ENCODE results near the gene PPIH. TPM values are rescaled to one million over a fixed set of nuclear protein-coding genes. Genes with fewer than 3 reads are reported as not detected.

Gene PPIH
- total and polyA plus RNA-seq, 4 donors, result 7.9 to 16.3 (median 13.0) TPM

DNA sequence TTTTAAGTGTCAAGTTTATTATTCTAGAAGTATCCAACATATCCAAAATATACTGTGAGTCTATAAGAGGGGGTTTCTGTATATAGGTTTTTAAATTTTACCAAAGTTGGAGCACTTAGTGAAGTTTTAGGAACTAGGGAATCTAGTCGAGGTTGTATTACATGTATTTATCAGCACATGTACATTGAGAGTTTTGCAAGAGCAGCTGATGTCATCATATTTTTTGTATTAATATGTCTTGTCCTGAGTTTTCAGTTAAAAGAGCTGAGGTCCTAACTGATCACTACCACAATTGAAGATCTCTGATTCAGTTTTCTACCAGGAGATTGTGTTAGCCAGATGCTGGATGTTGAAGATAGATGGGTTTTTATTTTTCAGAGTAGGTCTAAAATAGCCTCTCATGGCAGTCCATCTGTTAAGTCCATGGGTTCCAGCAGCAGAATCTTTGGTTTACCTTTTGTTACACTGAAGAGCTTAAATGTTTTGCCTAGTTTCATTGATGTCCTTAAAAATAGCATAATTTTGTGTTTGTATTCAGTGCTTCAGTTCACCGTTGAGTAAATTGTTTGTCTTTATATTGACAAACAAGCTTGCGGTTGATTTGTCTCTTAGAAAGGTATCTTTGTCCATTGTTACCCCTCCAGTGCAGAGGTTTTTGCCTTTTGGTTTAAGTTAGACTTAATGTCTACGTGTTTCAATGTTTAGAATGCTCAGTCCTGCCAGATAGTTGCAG, 40.0 kb downstream of the PPIH start:
- Histone ChIP-seq H3K27me3 (ENCODE audit: control insufficient read depth in 4 of 4, insufficient read depth in 4 of 4, low read length in 3 of 4) (no peaks in the 10 kb centered on the region), H3K4me1 (ENCODE audit: control insufficient read depth in 4 of 4, insufficient read depth in 4 of 4, low read length in 3 of 4) (no peaks in the 10 kb centered on the region), H3K9ac (ENCODE audit: low read depth in 1 of 2, low read length in 2 of 2) (peak overlapping the region in 1 of 2 donors; percentile 34), H3K27ac (ENCODE audit: low read depth in 1 of 2, low read length in 2 of 2) (no peak overlapping the region), H3K4me3 (ENCODE audit: low read depth in 1 of 3, low read length in 3 of 3) (no peak overlapping the region), H3K36me3 (ENCODE audit: control insufficient read depth in 4 of 4, insufficient read depth in 3 of 4, low read depth in 1 of 4, low read length in 3 of 4) (peaks cover 11 to 69% (median 55%) of the 10 kb centered on the region in 4 donors), H3K9me3 (ENCODE audit: control insufficient read depth in 4 of 4, low read length in 3 of 4) (no peaks in the 10 kb centered on the region)
- WGBS, result 93% methylated on average over 4 of the region's 4 CpGs
- no peak for TF ChIP-seq EGR1 (IDR thresholded peaks at IDR 0.05; ENCODE audit: low read depth in 2 of 2)
- no peak for TF ChIP-seq MAX (IDR thresholded peaks at IDR 0.05)
- no peak for TF ChIP-seq RAD21 (IDR thresholded peaks at IDR 0.05)
- TF ChIP-seq ZBTB33 (IDR thresholded peaks at IDR 0.05), result no peak
- no peak for TF ChIP-seq HNF4A (conservative IDR thresholded peaks at IDR 0.05)
- TF ChIP-seq GABPA (IDR thresholded peaks at IDR 0.05 in 1 of 2, conservative IDR thresholded peaks at IDR 0.05 in 1 of 2), result no peak
- no peak for TF ChIP-seq TAF1 (conservative IDR thresholded peaks at IDR 0.05)
- DNase-seq (ENCODE audit: low spot score), result no peak

DNA sequence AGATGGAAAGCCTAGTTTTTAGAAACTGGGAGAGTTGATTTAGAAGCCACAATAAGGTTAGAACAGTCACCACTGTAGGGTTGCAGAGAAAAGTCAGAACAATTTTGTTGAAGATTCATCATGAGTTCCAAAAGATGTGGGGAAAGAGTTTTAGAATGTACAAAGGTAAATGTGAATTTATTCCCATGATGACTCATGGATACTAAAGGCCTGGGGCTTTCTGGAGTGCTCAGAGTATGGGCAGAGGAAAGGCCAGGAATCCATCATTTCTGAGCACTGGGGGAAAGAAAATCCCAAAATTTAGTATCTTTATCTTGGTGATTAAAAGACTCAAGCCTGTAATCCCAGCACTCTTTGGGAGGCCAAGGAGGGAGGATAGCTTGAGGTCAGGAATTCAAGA, 41.8 kb downstream of the PPIH start:
- Histone ChIP-seq H3K27ac (ENCODE audit: low read depth in 1 of 2, low read length in 2 of 2) (no peak overlapping the region), H3K9ac (ENCODE audit: low read depth in 1 of 2, low read length in 2 of 2) (no peak overlapping the region), H3K4me1 (ENCODE audit: control insufficient read depth in 4 of 4, insufficient read depth in 4 of 4, low read length in 3 of 4) (no peaks in the 10 kb centered on the region), H3K9me3 (ENCODE audit: control insufficient read depth in 4 of 4, low read length in 3 of 4) (no peaks in the 10 kb centered on the region), H3K4me3 (ENCODE audit: low read depth in 1 of 3, low read length in 3 of 3) (no peak overlapping the region), H3K27me3 (ENCODE audit: control insufficient read depth in 4 of 4, insufficient read depth in 4 of 4, low read length in 3 of 4) (no peaks in the 10 kb centered on the region), H3K36me3 (ENCODE audit: control insufficient read depth in 4 of 4, insufficient read depth in 3 of 4, low read depth in 1 of 4, low read length in 3 of 4) (peaks cover 13 to 78% (median 63%) of the 10 kb centered on the region in 4 donors)
- DNase-seq (ENCODE audit: low spot score), result no peak
- no peak for TF ChIP-seq ZBTB33 (IDR thresholded peaks at IDR 0.05)
- TF ChIP-seq TAF1 (conservative IDR thresholded peaks at IDR 0.05), result no peak
- TF ChIP-seq, protein P1, sequence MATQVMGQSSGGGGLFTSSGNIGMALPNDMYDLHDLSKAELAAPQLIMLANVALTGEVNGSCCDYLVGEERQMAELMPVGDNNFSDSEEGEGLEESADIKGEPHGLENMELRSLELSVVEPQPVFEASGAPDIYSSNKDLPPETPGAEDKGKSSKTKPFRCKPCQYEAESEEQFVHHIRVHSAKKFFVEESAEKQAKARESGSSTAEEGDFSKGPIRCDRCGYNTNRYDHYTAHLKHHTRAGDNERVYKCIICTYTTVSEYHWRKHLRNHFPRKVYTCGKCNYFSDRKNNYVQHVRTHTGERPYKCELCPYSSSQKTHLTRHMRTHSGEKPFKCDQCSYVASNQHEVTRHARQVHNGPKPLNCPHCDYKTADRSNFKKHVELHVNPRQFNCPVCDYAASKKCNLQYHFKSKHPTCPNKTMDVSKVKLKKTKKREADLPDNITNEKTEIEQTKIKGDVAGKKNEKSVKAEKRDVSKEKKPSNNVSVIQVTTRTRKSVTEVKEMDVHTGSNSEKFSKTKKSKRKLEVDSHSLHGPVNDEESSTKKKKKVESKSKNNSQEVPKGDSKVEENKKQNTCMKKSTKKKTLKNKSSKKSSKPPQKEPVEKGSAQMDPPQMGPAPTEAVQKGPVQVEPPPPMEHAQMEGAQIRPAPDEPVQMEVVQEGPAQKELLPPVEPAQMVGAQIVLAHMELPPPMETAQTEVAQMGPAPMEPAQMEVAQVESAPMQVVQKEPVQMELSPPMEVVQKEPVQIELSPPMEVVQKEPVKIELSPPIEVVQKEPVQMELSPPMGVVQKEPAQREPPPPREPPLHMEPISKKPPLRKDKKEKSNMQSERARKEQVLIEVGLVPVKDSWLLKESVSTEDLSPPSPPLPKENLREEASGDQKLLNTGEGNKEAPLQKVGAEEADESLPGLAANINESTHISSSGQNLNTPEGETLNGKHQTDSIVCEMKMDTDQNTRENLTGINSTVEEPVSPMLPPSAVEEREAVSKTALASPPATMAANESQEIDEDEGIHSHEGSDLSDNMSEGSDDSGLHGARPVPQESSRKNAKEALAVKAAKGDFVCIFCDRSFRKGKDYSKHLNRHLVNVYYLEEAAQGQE (IDR thresholded peaks at IDR 0.05), result no peak

All from liver (tissue), 9 donors.